Psoas muscle (tissue), 8 donors: ENCODE measurements around the gene PAPOLG. TPM values are rescaled to one million over a fixed set of nuclear protein-coding genes. Genes with fewer than 3 reads are reported as not detected.

Source experiments
- ATAC-seq, 4 donors: fragments of 200-7000 bp; cut with Tn5 transposase; one replicate each; pipeline ENCODE4 v1.9.1; 2020; ENCODE audit warnings: moderate library complexity in 3 of 4, mild to moderate bottlenecking in 2 of 4
- DNase-seq, 2 donors: peaks; one replicate each; pipeline ENCODE4 v3.0.0-alpha.2; 2020
- H3K27ac ChIP-seq: fragments of 200-600 bp; one replicate; pipeline ENCODE4 v1.8.0; 2022
- H3K27me3 ChIP-seq, 3 donors: fragments of 200-600 bp in 1 of 3; one replicate each; pipeline versions ENCODE4 v1.6.1 to v1.8.0; 2013 to 2022; ENCODE audit warnings: low read length in 2 of 3, mild to moderate bottlenecking in 2 of 3, moderate library complexity in 1 of 3; ENCODE audit not compliant: insufficient read depth in 3 of 3
- H3K36me3 ChIP-seq, 2 donors: fragments of 200-600 bp in 1 of 2; one replicate each; pipeline versions ENCODE4 v1.6.1 to v1.8.0; 2013 to 2022; ENCODE audit warnings: low read depth in 1 of 2, mild to moderate bottlenecking in 1 of 2, moderate library complexity in 1 of 2; ENCODE audit not compliant: insufficient read depth in 1 of 2
- H3K4me1 ChIP-seq: fragments of 200-600 bp; one replicate; pipeline ENCODE4 v1.8.0; 2022
- H3K4me3 ChIP-seq: fragments of 200-600 bp; one replicate; pipeline ENCODE4 v1.8.0; 2022; ENCODE audit warnings: mild to moderate bottlenecking
- H3K9me3 ChIP-seq: fragments of 200-600 bp; one replicate; pipeline ENCODE4 v1.8.0; 2022
- WGBS, 3 donors: extraction: QIAGEN DNeasy Blood & Tissue Kit; methylation state at CpG; one replicate each; pipeline versions ENCODE4 v1.1.6 to v1.1.7; 2013; 5-methylcytosine and 5-hydroxymethylcytosine counted together
- intact Hi-C, 2 donors: fragments of 100-400 bp; cut with DNase I; formaldehyde crosslinking; loops; one replicate each; pipeline versions ENCODE4 v1.11.0 to v1.14.2; 2022
- polyA plus RNA-seq, 3 donors: library from polyadenylated mRNA; stranded (reverse); fragments of 200-250 nt; gene quantifications; one replicate each; pipeline ENCODE4 v1.2.3, GENCODE V29; 2013
- total RNA-seq, 4 donors: library from RNA; stranded (reverse); fragmentation: NEBNext Ultra II Directional in 2 of 4; extraction: Animal tissue kit (Norgen Biotek cat#: 25700) in 2 of 4; gene quantifications; one replicate each; pipeline versions ENCODE4 v1.2.1 to v1.2.4, GENCODE V29; 2021 to 2023
- TF ChIP-seq, protein P1 (sequence below): fragments of 200-600 bp; IDR thresholded peaks from one replicate; pipeline ENCODE4 v1.8.0; 2022; ENCODE audit warnings: antibody characterized with exemption
- donor health status: healthy with polysubstance abuse.
- donor health status: DM: no; HTN: no; CAD: no; lungs with moderate emphysema.
- donor health status: Bipolar disorder and iron deficiency.
- donor health status: healthy.
- donor health status: DM: yes; HTN: yes; CAD: no.
- donor health status: DM: no; HTN: no; CAD: no.
- donor health status: DM: no; HTN: no; CAD: no.
- donor health status: DM: yes; HTN: yes; CAD: no.

Gene PAPOLG
- total and polyA plus RNA-seq, 7 donors = 3.1 to 9.9 (median 6.1) TPM

DNA sequence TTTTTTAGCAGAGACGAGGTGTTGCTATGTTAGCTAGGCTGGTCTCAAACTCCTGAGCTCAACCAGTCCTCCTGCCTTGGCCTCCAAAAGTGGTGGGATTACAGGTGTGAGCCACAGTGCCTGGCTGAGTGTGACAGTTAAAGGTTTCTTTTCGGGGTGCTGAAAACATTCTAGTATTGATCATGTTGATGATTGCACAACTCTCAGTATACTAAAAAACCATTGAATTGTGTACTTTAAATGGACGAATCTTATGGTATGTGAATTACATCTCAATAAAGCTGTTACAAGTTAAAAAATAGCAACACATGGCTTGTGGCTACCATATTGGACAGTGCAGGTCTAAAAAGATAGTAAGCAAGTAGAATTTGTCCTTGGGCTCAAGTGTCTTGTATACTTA lies 22.3 kb downstream of the PAPOLG start:
- no peak for DNase-seq
- H3K4me3 ChIP-seq = no peak overlapping the region
- no peaks in the 10 kb centered on the region for H3K9me3 ChIP-seq
- TF ChIP-seq, protein P1, sequence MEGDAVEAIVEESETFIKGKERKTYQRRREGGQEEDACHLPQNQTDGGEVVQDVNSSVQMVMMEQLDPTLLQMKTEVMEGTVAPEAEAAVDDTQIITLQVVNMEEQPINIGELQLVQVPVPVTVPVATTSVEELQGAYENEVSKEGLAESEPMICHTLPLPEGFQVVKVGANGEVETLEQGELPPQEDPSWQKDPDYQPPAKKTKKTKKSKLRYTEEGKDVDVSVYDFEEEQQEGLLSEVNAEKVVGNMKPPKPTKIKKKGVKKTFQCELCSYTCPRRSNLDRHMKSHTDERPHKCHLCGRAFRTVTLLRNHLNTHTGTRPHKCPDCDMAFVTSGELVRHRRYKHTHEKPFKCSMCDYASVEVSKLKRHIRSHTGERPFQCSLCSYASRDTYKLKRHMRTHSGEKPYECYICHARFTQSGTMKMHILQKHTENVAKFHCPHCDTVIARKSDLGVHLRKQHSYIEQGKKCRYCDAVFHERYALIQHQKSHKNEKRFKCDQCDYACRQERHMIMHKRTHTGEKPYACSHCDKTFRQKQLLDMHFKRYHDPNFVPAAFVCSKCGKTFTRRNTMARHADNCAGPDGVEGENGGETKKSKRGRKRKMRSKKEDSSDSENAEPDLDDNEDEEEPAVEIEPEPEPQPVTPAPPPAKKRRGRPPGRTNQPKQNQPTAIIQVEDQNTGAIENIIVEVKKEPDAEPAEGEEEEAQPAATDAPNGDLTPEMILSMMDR = no peak
- H3K36me3 ChIP-seq = peaks cover 0 to 100% of the 10 kb centered on the region in 2 donors
- intact Hi-C loops = no loop called here
- WGBS, 3 donors = 96 to 97% (median 97%) methylated on average over 3 of the region's 3 CpGs
- no peak overlapping the region for H3K27ac ChIP-seq
- H3K4me1 ChIP-seq = no peaks in the 10 kb centered on the region
- ATAC-seq = no peak
- H3K27me3 ChIP-seq = no peaks in the 10 kb centered on the region

DNA sequence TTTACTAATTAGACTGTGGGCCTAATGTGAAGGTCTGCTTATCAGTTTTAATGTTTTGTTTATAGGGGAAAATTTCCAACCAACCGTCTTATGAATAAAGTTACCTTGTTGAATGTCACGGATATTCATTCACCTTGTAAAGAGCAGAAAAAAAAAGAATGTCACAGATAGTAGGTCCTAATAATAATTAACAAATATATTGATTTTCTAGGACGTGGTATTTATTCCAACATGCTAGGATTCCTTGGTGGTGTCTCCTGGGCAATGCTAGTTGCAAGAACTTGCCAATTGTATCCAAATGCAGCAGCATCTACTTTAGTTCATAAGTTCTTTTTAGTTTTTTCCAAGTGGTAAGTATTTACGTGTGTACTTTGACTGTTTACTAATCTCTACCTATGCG lies 23.4 kb downstream of the PAPOLG start:
- Histone ChIP-seq H3K27me3 (no peaks in the 10 kb centered on the region), H3K4me1 (no peaks in the 10 kb centered on the region), H3K36me3 (peaks cover 0 to 100% of the 10 kb centered on the region in 2 donors), H3K4me3 (no peak overlapping the region), H3K9me3 (no peaks in the 10 kb centered on the region), H3K27ac (no peak overlapping the region)
- no peak for ATAC-seq
- intact Hi-C loops = no loop called here
- TF ChIP-seq, protein P1 = no peak
- 95 to 96% (median 96%) methylated on average over 5 of the region's 5 CpGs for WGBS, 3 donors
- no peak for DNase-seq

DNA sequence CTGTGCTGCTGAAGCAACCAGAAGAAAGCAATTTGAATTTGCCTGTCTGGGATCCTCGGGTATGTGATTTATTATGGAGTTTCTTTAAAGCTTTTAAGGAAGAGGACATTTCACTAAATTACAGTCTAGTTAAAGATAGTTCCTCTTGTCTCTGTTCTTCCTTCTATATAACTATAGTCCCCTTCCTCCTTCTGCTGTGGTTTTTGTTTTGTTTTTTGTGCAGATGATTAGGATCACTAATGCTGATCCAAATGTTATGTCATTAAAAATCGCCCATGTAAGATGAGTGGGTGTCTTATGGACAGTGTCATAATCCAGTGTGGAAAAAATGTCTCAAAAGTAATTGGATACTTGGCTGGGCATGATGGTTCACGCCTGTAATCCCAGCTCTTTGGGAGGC lies 24.7 kb downstream of the PAPOLG start:
- ATAC-seq (no peak), DNase-seq (no peak)
- H3K9me3 ChIP-seq = no peaks in the 10 kb centered on the region
- intact Hi-C loops = loop anchor here in 1 of 2 donors (10.0 kb wide), 1 partner anchor 134 kb away; no protein-coding TSS in a partner anchor
- no peak overlapping the region for H3K27ac ChIP-seq
- H3K36me3 ChIP-seq = peaks cover 0 to 100% of the 10 kb centered on the region in 2 donors
- H3K4me1 ChIP-seq = no peaks in the 10 kb centered on the region
- H3K4me3 ChIP-seq = no peak overlapping the region
- 44 to 70% (median 56%) methylated on average over 3 of the region's 3 CpGs for WGBS, 3 donors
- TF ChIP-seq, protein P1 = no peak
- no peaks in the 10 kb centered on the region for H3K27me3 ChIP-seq

DNA sequence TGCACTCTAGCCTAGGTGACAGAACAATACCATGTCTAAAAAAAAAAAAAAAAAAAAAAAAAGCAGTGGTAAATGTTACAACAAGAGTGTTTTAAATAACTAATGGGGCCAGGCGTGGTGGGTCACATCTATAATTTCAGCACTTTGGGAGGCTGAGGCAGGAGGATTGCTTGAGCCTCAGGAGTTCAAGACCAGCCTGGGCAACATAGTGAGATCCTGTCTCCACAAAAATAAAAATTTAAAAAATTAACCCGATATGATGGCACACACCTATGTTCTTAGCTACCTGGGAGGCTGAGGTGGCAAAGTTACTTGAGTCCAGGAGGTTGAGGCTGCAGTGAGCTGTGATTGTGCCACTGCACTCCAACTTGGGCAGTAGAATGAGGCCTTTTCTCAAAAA lies 37.1 kb downstream of the PAPOLG start:
- Histone ChIP-seq H3K4me3 (no peak overlapping the region), H3K36me3 (peaks cover 6 to 100% of the 10 kb centered on the region in 2 donors), H3K27me3 (no peaks in the 10 kb centered on the region), H3K27ac (no peak overlapping the region), H3K4me1 (no peaks in the 10 kb centered on the region), H3K9me3 (no peaks in the 10 kb centered on the region)
- TF ChIP-seq, protein P1 = no peak
- no peak for ATAC-seq
- no peak for DNase-seq
- intact Hi-C loops = no loop called here
- WGBS, 3 donors = 96 to 100% (median 97%) methylated on average over 2 of the region's 2 CpGs

DNA sequence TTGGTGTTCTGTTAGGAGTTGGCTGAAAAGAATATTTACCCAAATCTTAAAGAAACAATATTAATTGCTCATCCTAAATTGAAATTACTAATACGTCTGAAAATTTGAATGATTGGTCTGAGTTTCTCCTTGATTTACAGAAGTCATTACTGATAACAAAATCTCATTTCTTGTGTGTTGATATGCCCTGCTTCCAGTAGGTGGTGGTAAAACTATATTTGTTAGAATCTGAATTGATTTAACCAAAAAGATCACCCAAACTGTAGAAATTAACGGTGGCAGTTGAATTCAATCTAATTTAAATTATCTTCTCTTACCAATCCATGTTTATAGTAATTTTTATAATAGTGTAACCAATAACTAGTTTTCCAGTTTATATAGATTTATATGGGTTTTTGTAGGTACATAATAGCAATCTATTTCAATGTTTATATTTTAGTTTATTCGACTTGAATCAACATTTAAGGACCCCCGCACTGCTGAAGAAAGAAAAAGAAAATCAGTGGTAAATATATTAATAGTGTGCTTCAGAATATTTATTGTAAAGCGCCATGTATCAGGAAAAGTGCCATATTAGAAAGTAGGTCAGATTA lies 38.3 kb downstream of the PAPOLG start:
- Histone ChIP-seq H3K27ac (no peak overlapping the region), H3K4me1 (no peaks in the 10 kb centered on the region), H3K36me3 (peaks cover 6 to 100% of the 10 kb centered on the region in 2 donors), H3K9me3 (no peaks in the 10 kb centered on the region), H3K27me3 (no peaks in the 10 kb centered on the region), H3K4me3 (no peak overlapping the region)
- no peak for ATAC-seq
- intact Hi-C loops = no loop called here
- TF ChIP-seq, protein P1 = peak; percentile 44
- WGBS, 3 donors = 76 to 79% (median 78%) methylated on average over 5 of the region's 5 CpGs
- no peak for DNase-seq
